ENCODE data around the gene LHX4. TPM values are rescaled to one million over a fixed set of nuclear protein-coding genes. Genes with fewer than 3 reads are reported as not detected.
A peak's percentile ranks its signal among the peaks of the same experiment; 100 is the strongest.

LHX4 gene
- total RNA-seq, 4 donors from 2014 or later: not detected

DNA sequence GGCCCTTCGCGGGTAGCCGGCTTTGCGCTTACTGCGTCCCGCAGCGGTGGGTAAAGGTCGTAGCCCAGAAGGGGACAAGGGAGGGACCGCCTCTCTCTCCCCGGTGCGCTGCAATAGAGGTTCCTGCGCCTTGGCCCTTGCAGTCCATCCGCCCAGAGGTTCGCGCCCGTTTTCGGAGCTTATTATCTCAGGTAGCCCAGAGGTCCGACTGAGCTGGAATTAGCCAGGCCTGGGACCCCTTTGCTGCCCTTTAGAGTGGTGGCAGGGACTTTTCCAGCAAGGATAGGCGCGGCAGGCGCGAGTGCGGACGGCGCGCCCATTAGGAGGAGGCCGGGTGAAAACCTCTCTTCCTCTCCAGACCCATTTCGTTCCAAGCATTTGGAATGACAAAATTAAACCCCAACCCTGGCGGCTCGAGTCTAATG, 5.0 kb downstream of the LHX4 start:
- Histone ChIP-seq H3K4me3 (peak overlapping the region in 1 of 2 donors; percentile 20), H3K36me3 (no peaks in the 10 kb centered on the region), H3K9me3 (no peaks in the 10 kb centered on the region), H3K27me3 (peaks cover 100% of the 10 kb centered on the region), H3K27ac (no peak overlapping the region), H3K4me1 (peaks cover 0 to 58% (median 47%) of the 10 kb centered on the region in 3 donors)
- WGBS, 2 donors (ENCODE audit: low coverage in 1 of 2): no CpG with 5 or more reads among the region's 30 CpGs
- no peak for ATAC-seq
- TF ChIP-seq EP300 (IDR thresholded peaks at IDR 0.05) (no peak), POLR2A (IDR thresholded peaks at IDR 0.05) (no peak), POLR2AphosphoS5 (IDR thresholded peaks at IDR 0.05) (no peak)
- TF ChIP-seq, protein P1, sequence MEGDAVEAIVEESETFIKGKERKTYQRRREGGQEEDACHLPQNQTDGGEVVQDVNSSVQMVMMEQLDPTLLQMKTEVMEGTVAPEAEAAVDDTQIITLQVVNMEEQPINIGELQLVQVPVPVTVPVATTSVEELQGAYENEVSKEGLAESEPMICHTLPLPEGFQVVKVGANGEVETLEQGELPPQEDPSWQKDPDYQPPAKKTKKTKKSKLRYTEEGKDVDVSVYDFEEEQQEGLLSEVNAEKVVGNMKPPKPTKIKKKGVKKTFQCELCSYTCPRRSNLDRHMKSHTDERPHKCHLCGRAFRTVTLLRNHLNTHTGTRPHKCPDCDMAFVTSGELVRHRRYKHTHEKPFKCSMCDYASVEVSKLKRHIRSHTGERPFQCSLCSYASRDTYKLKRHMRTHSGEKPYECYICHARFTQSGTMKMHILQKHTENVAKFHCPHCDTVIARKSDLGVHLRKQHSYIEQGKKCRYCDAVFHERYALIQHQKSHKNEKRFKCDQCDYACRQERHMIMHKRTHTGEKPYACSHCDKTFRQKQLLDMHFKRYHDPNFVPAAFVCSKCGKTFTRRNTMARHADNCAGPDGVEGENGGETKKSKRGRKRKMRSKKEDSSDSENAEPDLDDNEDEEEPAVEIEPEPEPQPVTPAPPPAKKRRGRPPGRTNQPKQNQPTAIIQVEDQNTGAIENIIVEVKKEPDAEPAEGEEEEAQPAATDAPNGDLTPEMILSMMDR (IDR thresholded peaks at IDR 0.05): no peak

DNA sequence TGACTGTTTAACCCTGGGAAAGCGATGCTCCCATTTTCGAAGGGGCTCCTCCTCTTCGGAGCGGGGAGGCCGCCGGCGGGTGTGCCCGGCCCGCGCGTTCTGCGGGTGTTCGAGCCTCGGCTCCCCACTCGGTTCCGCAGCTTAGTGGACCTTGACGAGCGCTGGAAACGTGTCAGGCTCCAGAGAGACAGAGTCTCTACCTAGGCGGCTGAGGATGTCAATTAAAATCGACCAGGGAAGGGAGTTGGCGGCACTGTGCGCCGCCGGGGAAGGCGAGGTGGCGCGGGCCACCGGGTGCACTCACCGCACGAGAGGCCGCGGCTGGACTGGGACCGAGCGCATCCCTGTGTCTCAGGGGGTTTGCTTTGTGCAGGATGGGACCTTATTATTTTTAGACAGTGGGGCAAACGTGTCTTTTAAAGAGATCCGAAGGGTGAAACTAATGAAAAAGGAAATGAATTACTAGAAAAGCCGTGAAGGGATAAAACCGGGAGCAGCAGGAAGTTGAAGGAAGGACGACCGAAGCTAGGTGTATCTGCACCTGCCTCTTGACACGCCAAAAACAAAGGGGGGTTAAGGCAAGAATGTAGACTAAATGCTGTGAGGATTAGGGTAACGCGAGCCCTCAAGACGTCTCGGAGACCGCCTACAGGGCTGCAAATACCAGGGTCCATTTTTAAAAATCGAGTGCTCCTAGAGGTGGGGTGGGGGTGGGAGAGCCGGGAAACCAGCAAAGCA, 5.6 kb downstream of the LHX4 start:
- no peak for ATAC-seq
- Histone ChIP-seq H3K27ac (no peak overlapping the region), H3K9me3 (no peaks in the 10 kb centered on the region), H3K4me1 (peaks cover 0 to 52% (median 42%) of the 10 kb centered on the region in 3 donors), H3K4me3 (peak overlapping the region in 1 of 2 donors; percentile 20), H3K36me3 (no peaks in the 10 kb centered on the region), H3K27me3 (peaks cover 100% of the 10 kb centered on the region)
- TF ChIP-seq POLR2AphosphoS5 (IDR thresholded peaks at IDR 0.05): no peak
- no peak for TF ChIP-seq POLR2A (IDR thresholded peaks at IDR 0.05)
- no peak for TF ChIP-seq EP300 (IDR thresholded peaks at IDR 0.05)
- TF ChIP-seq, protein P1 (IDR thresholded peaks at IDR 0.05): no peak
- WGBS, 2 donors (ENCODE audit: low coverage in 1 of 2): 2 to 7% methylated on average over 15 to 23 of the region's 49 CpGs

DNA sequence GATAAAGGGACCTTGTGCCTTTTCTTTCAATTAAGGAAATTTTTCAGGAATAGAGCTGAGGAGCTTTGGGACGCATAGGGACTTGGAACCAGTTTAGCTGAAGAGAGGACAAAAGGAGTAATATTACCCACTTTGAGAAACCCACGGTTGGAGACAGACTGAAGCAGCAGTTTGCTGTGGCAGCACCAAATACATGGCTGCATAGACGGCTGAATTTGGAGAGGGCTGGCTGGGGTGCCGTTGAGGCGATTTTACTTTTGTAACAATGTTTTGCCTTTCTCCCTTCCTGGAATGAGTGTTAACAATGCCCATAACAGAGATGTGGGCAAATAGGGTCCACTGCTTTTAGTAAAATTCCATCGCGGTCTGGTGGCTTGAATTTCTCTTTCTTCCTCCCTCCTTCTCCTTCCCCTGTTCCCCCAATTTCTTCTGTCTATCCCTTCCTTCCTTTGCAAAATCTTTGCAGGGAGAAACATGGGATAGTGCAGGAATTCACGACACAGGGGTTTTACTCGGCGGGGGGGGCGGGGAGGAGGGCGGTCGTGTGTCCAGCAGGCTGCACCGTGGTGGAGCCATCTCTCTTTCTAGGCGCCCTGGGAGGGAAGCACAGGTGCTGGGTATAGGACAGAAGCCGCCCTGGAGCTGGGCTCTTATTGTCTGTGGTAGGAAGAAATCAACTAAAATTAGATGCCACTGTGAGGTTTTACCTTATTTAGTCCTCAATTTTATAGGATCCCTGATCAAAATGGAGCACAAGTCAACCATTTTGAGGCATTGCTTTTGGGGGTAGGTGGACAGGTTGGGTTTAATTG, 6.8 kb downstream of the LHX4 start:
- H3K9me3 ChIP-seq: no peaks in the 10 kb centered on the region
- TF ChIP-seq POLR2A (IDR thresholded peaks at IDR 0.05): no peak
- no peak for TF ChIP-seq EP300 (IDR thresholded peaks at IDR 0.05)
- no peak for TF ChIP-seq POLR2AphosphoS5 (IDR thresholded peaks at IDR 0.05)
- peaks cover 100% of the 10 kb centered on the region for H3K27me3 ChIP-seq
- no peak overlapping the region for H3K27ac ChIP-seq
- no peak for ATAC-seq
- no peaks in the 10 kb centered on the region for H3K36me3 ChIP-seq
- WGBS, 2 donors (ENCODE audit: low coverage in 1 of 2): 7 to 11% methylated on average over 10 to 14 of the region's 16 CpGs
- H3K4me1 ChIP-seq: peaks cover 0 to 40% (median 29%) of the 10 kb centered on the region in 3 donors
- H3K4me3 ChIP-seq: no peak overlapping the region

DNA sequence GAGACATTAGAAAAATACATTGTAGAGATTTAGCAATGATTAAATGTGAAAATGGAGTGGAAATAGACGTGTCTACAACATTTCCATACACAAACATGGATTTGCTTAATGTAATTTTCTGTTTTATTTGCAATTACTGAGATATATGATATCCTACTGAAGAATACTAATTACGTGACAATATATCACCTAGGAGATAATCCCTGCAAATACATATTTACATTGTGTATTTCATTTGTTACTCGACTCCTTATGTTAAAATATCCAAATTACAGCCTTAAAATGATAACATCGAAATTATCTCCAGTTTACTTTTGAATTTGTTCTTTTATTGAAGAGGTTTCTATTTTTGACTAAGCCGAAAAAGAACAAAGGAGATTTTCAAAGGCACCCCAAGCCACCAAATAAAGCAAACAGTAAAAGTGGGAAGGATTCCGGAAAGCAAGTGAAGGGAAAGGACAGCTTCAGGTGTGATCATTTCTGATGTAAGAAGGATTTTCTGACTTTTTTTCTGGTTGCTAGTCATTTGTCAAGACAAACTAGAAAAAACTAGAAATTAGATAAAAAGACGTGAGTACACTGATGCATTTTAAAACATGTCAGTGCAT, 7.9 kb downstream of the LHX4 start:
- TF ChIP-seq EP300 (IDR thresholded peaks at IDR 0.05): no peak
- TF ChIP-seq, protein P1 (IDR thresholded peaks at IDR 0.05): no peak
- TF ChIP-seq POLR2AphosphoS5 (IDR thresholded peaks at IDR 0.05): no peak
- no peak for TF ChIP-seq POLR2A (IDR thresholded peaks at IDR 0.05)
- WGBS, 2 donors (ENCODE audit: low coverage in 1 of 2): 15 to 18% methylated on average over 7 of the region's 7 CpGs
- Histone ChIP-seq H3K27ac (no peak overlapping the region), H3K4me3 (no peak overlapping the region), H3K36me3 (no peaks in the 10 kb centered on the region), H3K27me3 (peaks cover 100% of the 10 kb centered on the region), H3K9me3 (no peaks in the 10 kb centered on the region), H3K4me1 (peaks cover 0 to 33% (median 28%) of the 10 kb centered on the region in 3 donors)
- ATAC-seq: no peak

DNA sequence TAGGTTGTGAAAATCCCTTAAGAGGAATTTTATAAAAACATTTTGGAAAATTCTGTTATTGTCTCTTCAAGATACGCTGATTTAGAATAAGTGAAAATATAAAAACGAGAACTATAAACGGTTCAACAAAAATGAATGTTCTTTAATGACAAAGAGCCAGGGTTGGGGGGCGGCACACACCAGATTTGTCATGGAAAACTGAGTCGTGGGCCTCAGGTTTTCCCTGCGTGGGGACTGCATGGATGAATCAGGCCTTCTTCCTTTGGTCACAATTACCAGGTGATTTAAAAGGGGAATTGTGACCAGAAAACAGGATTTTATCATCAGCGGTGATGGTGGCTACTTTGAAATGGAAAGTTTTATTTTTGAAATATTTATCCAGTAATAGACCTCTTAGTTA, 8.6 kb downstream of the LHX4 start:
- Histone ChIP-seq H3K27ac (no peak overlapping the region), H3K9me3 (no peaks in the 10 kb centered on the region), H3K4me1 (peaks cover 0 to 26% (median 22%) of the 10 kb centered on the region in 3 donors), H3K27me3 (peaks cover 100% of the 10 kb centered on the region), H3K4me3 (no peak overlapping the region), H3K36me3 (no peaks in the 10 kb centered on the region)
- ATAC-seq: no peak
- 16 to 28% methylated on average over 7 of the region's 7 CpGs for WGBS, 2 donors (ENCODE audit: low coverage in 1 of 2)
- no peak for TF ChIP-seq POLR2A (IDR thresholded peaks at IDR 0.05)
- TF ChIP-seq POLR2AphosphoS5 (IDR thresholded peaks at IDR 0.05): no peak
- TF ChIP-seq, protein P1 (IDR thresholded peaks at IDR 0.05): no peak
- no peak for TF ChIP-seq EP300 (IDR thresholded peaks at IDR 0.05)

All from gastroesophageal sphincter (tissue), 4 donors.